A172 (cell line): ENCODE results near the gene WDR54. TPM values are rescaled to one million over a fixed set of nuclear protein-coding genes. Genes with fewer than 3 reads are reported as not detected.

ENCODE experiments used
- DNase-seq: peaks from one replicate; pipeline ENCODE4 v3.0.0-alpha.2; 2015; ENCODE audit warnings: low spot score
- total RNA-seq: library from RNA; depleted of rRNA; stranded (reverse); fragments of >200 nt; shearing (Covaris generic); gene quantifications from 2 replicates; pipeline ENCODE4 v1.2.3, GENCODE V29; 2014; rRNA removed

The WDR54 gene, protein sequence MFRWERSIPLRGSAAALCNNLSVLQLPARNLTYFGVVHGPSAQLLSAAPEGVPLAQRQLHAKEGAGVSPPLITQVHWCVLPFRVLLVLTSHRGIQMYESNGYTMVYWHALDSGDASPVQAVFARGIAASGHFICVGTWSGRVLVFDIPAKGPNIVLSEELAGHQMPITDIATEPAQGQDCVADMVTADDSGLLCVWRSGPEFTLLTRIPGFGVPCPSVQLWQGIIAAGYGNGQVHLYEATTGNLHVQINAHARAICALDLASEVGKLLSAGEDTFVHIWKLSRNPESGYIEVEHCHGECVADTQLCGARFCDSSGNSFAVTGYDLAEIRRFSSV
- 72.9 and 84.5 TPM in 2 replicates for total RNA-seq

DNA sequence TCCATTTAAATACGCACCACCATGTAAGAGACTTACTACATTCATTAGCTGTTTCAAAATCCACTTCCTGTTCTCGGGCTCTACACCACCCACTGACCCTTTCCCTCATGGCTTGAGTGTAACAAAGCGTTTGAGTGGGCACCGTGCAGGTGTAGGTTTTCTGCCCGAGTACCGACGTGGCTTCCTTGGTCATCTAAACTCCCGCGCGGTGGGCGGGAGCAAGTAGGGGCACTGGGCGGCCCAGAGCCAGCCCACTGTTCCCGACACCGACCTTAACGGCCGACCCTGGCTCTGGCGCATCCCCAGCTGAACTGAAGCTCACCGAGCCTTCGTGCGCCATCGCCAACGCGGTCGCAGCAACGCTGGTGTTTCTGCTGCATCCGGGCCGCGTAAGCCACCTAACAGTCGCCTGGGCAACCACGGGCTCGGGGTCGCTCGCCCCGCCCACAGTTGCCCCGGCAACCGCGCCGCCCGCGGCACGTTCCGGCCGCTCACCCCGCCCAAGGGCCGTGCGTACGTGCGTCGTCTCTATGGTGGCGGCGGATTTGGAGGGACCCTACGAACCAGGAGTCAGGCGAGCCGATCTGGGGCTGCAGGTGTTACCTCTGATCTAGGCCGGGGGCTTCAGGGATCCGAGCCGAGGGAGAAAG lies at the start of gene WDR54, which contains the start of gene C2orf81:
Gene WDR54 (plus strand): TSS at position 510 of the 650 bp plus-strand sequence. CDS start 424 bp downstream, outside the sequence.
Gene C2orf81 (minus strand): TSS at position 399 of the 650 bp plus-strand sequence. CDS start 59 bp downstream, at position 340.
- peak; percentile 85 for DNase-seq

DNA sequence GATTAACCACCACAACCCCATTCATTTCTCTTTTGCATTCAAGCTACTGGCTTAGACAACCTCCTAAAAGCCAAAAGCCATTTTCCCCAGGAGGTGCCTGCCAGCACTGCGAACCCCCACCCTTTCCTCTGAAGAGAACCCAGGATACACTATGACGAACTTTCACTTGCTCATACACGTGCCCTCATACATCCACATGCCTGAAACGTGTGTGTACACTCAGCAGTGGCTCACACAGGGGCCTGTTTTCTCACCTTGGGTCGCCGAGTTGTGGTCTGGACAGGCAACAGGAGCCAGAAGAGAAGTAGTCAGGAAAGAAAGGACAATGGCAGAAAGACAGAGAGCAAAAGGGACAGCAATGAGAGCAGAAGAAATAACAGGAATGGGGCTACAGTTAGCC lies 48.9 kb upstream of the WDR54 start:
- DNase-seq = no peak

DNA sequence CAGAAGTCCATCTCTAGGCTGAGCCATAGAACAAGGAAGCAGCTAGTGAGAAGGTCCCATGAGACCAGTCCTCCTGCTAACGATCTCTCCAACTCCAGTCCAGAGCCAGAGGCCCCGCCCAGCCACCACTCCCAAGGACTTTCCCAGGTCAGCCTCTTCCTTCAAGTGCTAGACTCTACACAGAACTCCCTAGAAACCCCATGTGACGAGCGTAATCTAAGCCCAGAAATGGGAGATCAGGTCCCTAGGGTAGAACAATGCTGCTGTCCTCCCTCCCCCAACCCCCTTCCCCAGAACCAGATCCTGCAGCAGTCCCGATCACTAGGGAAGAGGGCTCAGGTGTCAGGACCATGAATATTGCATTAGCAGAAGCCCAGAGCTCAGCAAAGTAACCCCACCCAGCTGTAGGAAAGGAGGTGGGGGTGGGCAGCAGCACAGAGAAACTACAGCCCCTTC lies 48.3 kb upstream of the WDR54 start:
- peak; percentile 17 for DNase-seq

DNA sequence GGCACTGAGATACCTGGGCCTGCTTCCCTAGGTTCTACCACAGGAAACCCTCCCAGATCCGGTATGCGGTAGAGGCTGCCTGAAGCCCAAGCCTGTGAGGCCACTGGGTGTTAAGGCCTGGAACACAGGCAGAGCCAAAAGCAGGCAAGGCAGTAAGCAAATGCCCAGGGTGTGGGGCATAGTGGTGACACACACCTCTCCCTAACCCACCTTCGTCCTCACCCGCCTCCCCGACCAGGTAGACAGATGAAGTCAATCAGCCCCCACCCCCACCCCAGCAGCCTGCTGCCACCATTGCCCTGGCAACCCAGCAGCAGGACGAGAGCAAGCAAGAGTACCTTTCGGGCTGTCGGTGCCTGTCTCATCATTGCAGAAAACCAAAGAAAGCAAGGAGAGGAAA lies 47.5 kb upstream of the WDR54 start:
- no peak for DNase-seq

DNA sequence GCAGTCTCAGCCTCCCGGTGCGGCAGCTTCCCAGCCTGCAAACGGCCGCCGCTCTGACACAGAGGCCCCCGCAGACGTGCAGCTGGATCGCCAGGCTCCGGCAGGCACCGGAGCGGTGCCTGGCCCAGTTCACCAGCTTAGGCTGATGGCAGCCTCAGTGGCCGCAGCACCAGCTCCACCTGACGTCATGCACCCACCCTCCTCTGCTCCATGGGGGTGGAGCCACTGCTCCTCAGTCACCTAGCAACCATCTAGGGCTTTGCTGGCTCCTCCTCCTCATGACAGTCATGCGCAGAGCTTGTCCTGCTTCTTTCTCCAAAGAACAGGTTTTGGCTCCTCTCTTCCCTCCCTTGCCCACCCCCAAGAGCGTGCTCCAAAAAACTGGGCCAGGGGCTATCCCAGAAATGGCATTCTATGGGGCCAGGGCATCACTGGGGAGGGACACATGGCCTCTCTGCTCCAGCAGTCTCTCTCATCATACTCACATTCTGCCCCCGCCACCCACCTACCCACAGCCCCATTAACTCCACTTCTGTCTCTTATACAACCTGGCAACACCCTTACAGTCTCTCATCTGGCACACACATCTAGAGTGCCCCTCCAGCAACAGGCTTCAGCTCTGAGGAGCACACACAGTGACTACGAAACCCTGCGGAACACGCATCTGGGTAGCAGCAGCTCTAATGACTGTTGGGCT lies 46.9 kb upstream of the WDR54 start:
- no peak for DNase-seq

DNA sequence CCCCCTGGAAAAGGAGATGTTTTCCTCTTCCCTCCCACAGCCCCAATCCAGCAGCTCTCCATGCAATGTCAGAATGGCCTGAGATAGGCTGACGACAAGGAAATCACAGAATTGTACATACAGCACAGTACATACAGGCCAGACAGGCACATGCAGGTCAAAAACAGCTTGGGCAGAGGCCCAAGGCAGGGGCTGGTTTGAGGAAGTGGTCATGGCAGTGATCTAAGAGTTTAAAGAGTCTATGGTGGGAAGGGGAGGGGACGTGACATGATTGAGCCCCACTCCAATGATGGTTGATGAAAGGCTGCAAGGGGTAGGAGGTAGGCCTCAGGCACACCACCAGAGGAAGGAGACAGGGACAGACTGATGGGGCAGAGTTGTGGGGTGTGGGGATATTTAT lies 45.7 kb upstream of the WDR54 start:
- no peak for DNase-seq

DNA sequence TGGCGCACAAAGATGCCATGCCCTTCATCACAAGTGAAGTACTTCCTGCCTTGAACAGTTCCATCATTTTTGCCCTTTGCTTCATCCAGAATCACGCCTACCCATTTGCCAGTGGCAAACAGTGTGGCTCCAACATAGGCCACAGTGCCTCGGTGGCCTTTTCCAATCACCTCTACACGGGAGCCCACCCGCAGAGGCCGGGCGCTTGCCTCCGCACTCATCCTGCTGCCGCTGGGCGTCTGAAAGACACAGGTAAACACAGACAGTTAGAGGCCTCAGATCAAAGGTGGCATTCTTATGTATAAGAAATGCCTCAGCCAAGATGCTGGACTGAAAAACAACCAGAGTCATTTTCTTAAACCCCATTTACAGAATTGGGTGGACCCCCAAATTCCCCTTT lies 43.5 kb upstream of the WDR54 start:
- no peak for DNase-seq

DNA sequence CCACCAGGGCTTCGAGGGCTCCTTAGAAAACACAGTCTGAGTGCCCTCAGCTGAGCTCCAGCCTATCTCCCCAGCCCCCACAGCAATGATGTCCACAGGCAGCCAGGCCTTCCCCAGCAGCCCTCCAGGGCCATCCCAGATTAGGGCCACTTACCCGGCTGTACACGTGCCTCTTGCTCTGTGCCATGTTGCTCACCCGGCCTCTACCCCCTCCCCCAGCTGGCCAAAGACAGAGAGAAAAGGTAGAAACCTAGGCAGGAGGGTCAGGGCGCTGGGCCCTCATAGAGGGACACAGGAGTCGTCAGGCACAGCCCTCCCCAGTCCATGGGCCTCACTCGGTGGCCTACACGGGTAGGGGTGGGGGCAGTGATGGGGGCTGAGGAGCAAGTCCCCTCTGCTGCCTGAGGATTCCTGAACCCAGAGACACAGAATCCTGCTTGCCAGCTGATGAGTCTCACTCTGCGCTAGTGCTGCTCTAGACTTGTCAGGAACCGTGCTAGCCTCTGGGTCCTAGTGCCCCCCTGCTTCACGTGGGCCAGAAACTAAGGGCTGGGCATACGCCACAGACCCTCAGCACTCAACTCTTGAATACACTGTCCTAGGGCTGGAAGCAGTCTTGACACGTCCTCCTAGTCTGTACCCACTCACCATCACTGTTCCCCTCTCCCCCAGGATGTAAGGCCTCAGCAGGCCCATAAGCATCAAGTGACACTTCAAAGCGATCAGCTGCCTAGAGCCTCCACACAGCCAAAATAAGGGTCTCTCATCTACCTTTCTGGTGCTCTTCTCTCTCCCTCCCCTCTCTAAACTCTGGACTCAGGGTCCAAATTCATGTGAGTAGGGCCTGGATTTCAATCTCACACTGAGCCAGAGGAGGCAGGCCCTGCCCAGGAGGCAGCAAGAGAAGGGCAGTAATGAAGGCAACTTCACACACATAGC lies 41.4 kb upstream of the WDR54 start, which contains the start of gene DCTN1:
Gene DCTN1 (minus strand): TSS at position 461 of the 939 bp plus-strand sequence. CDS start 274 bp downstream, at position 187.
- peak; percentile 39 for DNase-seq

DNA sequence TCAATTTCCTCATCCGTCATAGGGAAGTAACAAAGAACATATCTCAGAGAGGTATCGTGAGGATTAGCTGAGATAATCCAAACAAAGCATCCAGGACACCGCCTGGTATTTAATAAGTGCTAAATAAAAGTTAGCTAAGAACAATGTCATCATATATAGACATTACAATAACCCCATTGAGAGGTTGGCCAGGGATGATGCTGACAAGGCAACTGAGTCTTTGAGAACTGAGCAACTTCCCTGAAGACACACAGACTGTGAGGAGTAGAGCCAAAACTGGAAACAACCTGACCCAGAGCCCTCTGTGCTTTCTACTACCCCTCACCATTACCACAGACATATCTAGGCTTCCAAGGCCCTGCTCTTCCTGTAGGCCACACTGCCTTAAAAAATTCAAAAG lies 39.8 kb upstream of the WDR54 start:
- DNase-seq = no peak

DNA sequence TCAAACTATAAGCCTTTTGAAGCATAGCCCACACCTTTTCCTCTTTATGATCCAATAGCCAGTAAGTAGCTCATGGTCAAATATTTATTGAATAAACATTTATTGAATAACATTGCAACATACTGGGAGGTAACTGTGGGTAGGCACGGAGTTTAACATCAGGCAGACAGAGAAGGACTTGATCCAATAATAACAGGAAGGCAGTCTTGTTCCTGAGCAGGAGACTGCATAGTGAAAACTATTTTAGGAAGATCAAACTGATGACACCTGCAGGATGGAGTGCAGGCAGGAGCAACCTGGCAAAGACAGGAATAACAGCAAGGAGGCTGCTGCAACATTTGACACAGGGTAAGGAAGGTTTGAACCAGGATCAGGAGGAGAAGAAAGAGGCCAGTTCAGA lies 38.3 kb upstream of the WDR54 start:
- DNase-seq = no peak

DNA sequence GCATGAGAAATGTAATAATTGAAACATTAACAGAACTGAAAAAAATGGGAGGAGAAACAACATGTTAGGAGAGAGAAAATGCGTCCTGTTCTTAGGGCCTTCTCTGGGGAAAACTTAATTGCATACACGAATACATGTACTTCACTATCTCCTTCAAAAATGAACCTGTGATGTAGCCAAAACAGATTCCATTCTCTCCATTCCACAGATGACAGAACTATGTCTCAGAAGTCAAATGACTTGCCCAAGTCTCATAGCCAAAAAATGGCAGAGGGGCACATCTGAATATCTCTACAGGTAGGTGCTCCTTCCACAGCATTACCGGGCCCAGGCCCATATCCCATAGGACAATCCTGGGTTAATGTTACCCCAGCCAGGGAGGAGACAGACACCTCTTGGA lies 37.5 kb upstream of the WDR54 start:
- no peak for DNase-seq

DNA sequence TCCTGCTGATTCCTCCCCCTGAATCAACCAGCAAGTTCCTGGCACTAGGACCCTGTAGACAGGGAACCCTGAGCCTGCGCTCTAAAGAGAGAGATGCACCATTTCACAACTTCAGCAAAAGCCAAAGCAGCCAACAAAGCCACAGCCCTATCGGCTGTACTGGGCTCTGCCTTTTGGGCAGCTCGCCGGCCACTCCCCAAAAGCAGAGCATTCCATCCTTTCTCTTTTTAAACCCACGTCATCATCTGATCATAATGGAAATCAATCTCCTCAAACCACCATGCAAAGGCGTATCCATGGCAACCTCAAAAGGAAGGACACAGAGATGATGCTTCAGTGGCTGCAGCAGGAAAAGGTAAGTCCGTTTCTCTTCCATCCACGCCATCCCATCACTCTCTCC lies 36.1 kb upstream of the WDR54 start:
- no peak for DNase-seq

DNA sequence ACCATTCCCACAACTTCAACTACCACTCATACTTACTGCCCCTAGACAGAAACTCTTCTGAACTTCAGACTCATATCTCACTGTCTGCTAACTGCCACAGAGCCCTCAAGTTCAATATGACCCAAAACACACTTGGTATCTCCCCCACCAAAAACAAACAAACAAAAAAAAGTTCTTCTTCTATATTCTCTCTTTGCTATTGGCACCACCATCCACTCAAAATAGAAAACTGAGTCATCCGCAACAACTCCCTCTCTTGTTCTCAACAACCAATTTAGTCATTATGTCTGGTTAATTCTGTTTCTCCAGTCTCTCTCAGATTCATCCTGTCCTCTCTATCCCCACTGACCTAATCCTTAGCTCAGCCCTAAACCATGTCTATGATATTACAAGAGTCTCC lies 34.2 kb upstream of the WDR54 start:
- DNase-seq = no peak

DNA sequence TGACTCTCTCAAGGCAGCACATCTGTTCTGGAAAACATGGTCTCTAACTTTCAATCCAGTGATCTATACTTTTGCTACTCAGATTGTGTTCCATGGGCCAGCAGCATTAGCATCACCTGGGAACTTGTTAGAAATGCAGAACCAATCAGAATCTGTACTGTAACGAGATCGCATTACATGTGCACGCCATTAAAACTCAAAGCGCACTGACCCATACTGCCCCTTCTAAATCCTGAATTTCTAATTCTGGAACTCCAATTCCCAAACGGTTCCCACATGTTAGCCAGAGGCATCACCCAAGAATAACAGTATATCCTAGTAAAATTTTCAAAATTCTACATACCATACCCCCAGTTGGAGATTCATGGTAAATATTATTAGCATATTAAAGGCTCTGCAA lies 30.9 kb upstream of the WDR54 start:
- no peak for DNase-seq

DNA sequence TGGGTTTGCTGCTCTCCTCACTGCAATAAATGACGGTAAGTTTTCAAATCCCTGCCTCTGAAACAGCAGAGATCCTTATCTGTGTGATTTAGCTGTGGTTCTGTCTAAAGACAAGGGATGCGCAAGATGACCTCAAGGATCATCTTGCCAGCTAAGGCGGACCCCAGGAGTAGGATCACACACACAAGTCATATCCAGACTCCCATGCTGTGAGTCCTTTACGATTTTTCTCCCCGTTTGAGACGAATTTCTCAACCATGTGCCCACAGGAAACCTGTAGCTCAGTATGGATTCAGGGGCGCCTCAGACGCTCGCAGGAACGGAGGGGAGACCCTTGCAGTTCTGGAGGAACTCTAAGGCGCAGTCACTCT lies 30.3 kb upstream of the WDR54 start:
- no peak for DNase-seq

DNA sequence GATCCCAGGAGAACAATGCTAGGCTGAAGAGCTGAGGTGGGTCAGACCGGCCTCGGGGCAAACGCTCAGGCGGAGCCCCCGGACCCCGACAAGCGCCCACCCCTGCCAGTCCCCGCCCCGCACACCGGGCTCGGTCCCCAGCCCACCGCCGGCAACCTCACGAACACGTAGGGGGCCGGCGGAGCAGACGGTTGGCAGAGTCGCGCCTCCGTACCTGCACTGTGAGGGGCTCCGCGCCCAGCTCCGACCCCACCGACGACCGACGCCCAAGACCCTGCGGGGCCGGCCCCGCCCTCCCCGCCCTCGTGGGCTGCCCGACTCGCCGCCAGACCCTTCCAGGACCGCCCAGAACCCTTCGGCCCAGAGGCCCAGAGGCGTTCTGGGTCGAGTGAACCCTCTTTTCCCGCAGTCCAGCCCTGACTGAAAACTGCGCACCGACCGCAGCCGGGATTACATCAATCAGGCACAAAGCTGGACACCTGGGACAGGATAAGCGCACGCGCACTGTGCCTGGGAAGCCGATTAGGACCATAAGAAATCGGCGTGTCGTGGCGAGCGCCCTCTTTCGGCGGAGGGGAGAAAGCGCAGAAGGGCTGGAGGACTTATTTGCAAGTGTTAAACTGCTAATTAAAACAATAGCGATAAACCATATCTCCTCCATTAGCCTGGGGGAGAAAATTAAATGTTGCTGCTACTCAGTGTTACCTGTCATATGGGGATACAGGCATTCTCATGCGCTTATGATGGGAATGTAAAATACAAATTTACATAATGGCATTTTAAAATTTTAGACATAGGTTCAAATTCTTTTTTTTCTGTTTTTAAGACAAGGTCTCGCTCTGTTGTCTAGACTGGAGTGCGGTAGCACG lies 29.7 kb upstream of the WDR54 start:
- DNase-seq = peak; percentile 83

DNA sequence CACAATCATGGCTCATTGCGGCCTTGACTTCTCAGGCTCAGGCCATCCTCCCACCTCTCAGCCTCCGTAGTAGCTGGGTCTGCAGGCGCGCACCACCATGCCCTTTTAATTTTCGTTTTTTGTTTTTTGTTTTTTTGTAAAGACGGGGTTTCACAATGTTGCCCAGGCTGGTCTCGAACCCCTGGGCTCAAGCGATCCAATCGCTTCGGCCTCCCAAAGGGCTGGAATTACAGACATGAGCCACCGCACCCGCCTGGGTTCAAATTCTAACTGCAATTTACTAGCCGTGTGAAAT lies 29.1 kb upstream of the WDR54 start:
- DNase-seq = no peak

DNA sequence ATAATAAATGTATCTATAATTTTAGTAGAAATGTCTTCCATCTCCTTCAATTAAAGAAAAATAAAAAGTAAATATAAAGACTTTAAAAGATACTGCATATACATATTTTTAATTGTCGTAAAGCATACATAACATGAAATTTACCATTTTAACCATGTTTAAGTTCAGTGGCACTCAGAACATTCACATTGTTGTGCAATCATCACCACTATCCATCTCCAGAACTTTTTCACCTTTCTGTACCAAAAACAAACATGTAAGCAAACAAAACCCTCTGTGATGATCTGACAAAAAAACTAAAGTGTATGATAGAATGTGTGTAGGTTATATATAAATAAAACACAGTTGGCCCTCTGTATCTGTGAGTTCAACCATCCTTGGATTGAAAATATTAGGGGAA lies 28.0 kb upstream of the WDR54 start:
- no peak for DNase-seq

DNA sequence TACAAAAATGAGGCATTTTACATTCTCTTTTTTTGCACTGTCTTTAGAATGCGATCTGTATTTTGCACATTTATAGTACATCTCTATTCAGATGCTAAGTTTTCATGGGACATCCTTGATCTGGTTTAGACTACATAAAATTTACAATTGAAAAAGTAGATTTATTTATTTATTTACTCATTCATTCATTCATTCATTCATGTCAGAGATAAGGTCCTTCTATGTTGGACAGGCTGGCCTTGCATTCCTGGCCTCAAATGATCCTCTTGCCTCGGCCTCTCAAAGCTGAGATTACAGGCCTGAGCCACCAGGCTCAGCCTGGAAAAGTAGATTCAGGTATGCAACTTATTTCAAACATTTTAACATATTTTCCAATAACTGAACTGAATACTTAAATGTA lies 25.4 kb upstream of the WDR54 start:
- DNase-seq = no peak

DNA sequence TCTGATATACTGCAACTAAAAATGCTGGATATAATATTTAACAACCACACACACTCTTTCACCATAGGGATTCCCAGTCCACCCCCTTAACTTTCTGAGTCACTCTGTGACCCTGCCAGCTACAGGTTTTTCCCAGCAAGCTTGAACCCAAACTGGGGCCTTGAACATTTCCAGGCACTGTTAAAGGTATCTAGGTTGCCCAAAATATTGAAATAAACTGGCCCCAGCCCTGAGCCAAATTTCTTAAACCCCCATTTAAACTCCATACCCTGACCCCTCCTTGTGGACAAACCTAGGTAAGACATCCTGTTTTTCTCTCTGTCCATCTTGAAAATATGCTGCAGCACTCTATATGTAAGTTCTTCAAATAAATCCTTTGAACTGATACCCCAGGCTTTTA lies 21.7 kb upstream of the WDR54 start:
- peak; percentile 22 for DNase-seq

DNA sequence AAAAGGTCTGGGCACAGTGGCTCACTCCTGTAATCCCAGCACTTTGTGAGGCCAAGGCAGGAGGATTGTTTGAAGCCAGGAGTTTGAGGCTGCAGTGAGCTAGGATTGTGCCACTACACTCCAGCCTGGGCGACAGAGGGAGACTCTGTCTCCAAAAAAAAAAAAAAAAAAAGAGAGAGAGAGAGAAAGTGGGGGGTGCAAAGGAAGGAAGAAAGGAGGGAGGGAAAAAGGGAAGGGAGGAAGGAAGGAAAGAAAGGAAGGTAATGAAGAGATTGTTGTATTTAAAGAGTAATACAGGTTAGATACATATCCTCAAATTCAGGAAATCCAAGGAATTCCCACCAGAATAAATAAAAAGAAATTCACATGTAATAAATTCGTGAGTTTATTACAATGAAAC lies 19.6 kb upstream of the WDR54 start:
- DNase-seq = no peak
